GM23338 (cell line): Measurements from ENCODE around the gene OVCA2. TPM values are rescaled to one million over a fixed set of nuclear protein-coding genes. Genes with fewer than 3 reads are reported as not detected.

Experiments used
- ATAC-seq: fragments of 200-7000 bp; cut with Tn5 transposase; 3 replicates; pipeline ENCODE4 v1.9.1; 2020
- DNase-seq: peaks from one replicate; pipeline ENCODE4 v3.0.0-alpha.2; 2015; ENCODE audit warnings: low spot score
- H2AFZ ChIP-seq: fragments of 200-600 bp; sonication (generic); 2 replicates; pipeline ENCODE4 v1.8.0; 2016; ENCODE audit warnings: antibody characterized with exemption, mild to moderate bottlenecking, moderate library complexity
- H3F3A ChIP-seq: fragments of 200-600 bp; sonication (generic); replicated peaks from 2 replicates; pipeline ENCODE4 v1.8.0; 2017; ENCODE audit warnings: antibody characterized with exemption, mixed run types, low read depth
- H3K27ac ChIP-seq: fragments of 200-600 bp; sonication (generic); 2 replicates; pipeline ENCODE4 v1.6.1; 2016; ENCODE audit warnings: low read depth
- H3K27me3 ChIP-seq: fragments of 200-600 bp; sonication (generic); 2 replicates; pipeline ENCODE4 v1.8.0; 2016; ENCODE audit warnings: mild to moderate bottlenecking, mixed run types, moderate library complexity; ENCODE audit not compliant: insufficient read depth
- H3K36me3 ChIP-seq: fragments of 200-600 bp; sonication (generic); 2 replicates; pipeline ENCODE4 v1.8.0; 2016; ENCODE audit warnings: mild to moderate bottlenecking; ENCODE audit not compliant: insufficient read depth
- H3K4me1 ChIP-seq: fragments of 200-600 bp; sonication (generic); 2 replicates; pipeline ENCODE4 v1.8.0; 2016; ENCODE audit warnings: mild to moderate bottlenecking, moderate library complexity; ENCODE audit not compliant: insufficient read depth
- H3K4me2 ChIP-seq: fragments of 200-600 bp; sonication (generic); 2 replicates; pipeline ENCODE4 v1.7.1; 2017; ENCODE audit warnings: mixed run types
- H3K4me3 ChIP-seq: fragments of 200-600 bp; sonication (generic); 2 replicates; pipeline ENCODE4 v1.6.1; 2016; ENCODE audit warnings: mixed run types
- H3K79me2 ChIP-seq: fragments of 200-600 bp; sonication (generic); replicated peaks from 2 replicates; pipeline ENCODE4 v1.8.0; 2017; ENCODE audit warnings: mild to moderate bottlenecking; ENCODE audit not compliant: insufficient read depth
- H3K9me2 ChIP-seq: fragments of 200-600 bp; sonication (generic); 2 replicates; pipeline ENCODE4 v1.8.0; 2017; ENCODE audit not compliant: insufficient read depth
- H4K20me1 ChIP-seq: fragments of 200-600 bp; sonication (generic); replicated peaks from 2 replicates; pipeline ENCODE4 v1.8.0; 2017; ENCODE audit warnings: mild to moderate bottlenecking; ENCODE audit not compliant: insufficient read depth
- H3K27ac Mint-ChIP-seq: 2 replicates; pipeline ENCODE4 v1.8.0; 2020; ENCODE audit warnings: inconsistent platforms, mild to moderate bottlenecking, moderate library complexity, mixed read lengths
- H3K27me3 Mint-ChIP-seq: 3 replicates; pipeline ENCODE4 v1.8.0; 2022; ENCODE audit warnings: low read depth, mild to moderate bottlenecking, moderate library complexity, mixed read lengths, inconsistent platforms; ENCODE audit not compliant: insufficient read depth, poor library complexity
- H3K36me3 Mint-ChIP-seq: 3 replicates; pipeline ENCODE4 v1.8.0; 2021; ENCODE audit warnings: low read depth, mild to moderate bottlenecking, inconsistent platforms, moderate library complexity, mixed read lengths
- H3K4me1 Mint-ChIP-seq: 3 replicates; pipeline ENCODE4 v1.8.0; 2020; ENCODE audit warnings: mild to moderate bottlenecking, inconsistent platforms, mixed read lengths
- H3K4me3 Mint-ChIP-seq: 3 replicates; pipeline ENCODE4 v1.8.0; 2021; ENCODE audit warnings: moderate library complexity, mild to moderate bottlenecking, inconsistent platforms, mixed read lengths
- H3K9me3 Mint-ChIP-seq: 3 replicates; pipeline ENCODE4 v1.8.0; 2020; ENCODE audit warnings: moderate library complexity, mild to moderate bottlenecking, inconsistent platforms, mixed read lengths
- POLR2AphosphoS5 ChIP-seq: IDR thresholded peaks from 2 replicates; pipeline ENCODE4 v1.6.1; 2016; ENCODE audit warnings: antibody characterized with exemption, low read depth
- ZNF114 ChIP-seq: fragments of 250-450 bp; sonication (Bioruptor Pico); IDR thresholded peaks from 2 replicates; pipeline ENCODE4 v1.5.0; 2020; ENCODE audit warnings: mild to moderate bottlenecking, moderate library complexity
- polyA plus RNA-seq: library from polyadenylated mRNA; unstranded; fragments of >200 nt; fragmentation: Nextera tagmentation; extraction: Ambion mirVana; gene quantifications from 2 replicates; pipeline ENCODE4 v1.2.1, GENCODE V29; 2016
- total RNA-seq: library from RNA; depleted of rRNA; stranded (reverse); fragments of >200 nt; shearing (Covaris generic); gene quantifications from 2 replicates; pipeline ENCODE4 v1.2.3, GENCODE V29; 2014
- TF ChIP-seq, protein P1 (sequence below), 2 experiments: fragments of 200-600 bp in 1 of 2; sonication (generic) in 1 of 2; conservative IDR thresholded peaks; 2 replicates each; pipeline versions ENCODE4 v1.5.1 to v1.6.1; 2016 to 2017; ENCODE audit warnings: antibody characterized with exemption in 2 of 2, low read depth in 2 of 2, mild to moderate bottlenecking in 2 of 2, moderate library complexity in 1 of 2
- TF ChIP-seq, protein P2 (sequence below): fragments of 250-450 bp; sonication (Bioruptor Pico); IDR thresholded peaks from 2 replicates; pipeline ENCODE4 v1.5.0; 2020; ENCODE audit warnings: mild to moderate bottlenecking, moderate library complexity

OVCA2 gene
- total and polyA plus RNA-seq, 2 experiments from 2014 or later: 15.9 to 21.3 TPM

DNA sequence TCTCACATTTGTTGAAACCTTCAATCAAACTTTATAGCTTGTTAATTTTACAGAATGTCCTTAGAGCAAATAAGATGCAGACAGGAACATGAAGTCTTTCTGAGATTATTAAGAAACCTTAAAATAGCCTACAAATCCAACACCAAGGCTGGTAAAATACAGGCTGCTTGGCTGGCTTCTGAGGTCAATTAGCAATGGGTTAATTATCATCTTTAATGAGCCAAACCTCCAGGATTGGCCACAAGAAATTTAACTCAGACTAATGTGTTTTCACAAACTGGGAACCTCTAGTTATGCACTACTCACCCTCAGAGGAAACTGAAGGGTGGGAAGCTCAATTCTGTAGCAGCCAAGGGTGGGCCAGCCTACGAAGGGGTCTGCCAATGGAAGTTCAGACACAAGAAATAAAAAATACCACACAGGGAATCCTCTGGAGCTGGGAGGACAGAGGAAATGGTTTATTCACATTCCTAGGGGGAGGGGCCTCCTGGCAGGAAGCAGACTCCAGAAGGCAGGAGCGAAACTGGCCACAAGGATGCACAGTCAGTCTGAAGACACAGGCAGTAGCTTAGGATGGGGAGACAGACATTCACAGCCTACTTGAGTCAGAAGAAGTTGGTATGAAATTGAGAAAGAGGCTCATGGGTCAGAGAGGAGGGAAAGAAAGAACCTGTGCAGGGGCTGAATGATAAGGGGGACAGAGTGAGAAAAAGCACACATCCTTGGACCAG lies 49.1 kb downstream of the OVCA2 start:
- no peaks in the 10 kb centered on the region for H3K27me3 ChIP-seq
- no peaks in the 10 kb centered on the region for H3K79me2 ChIP-seq
- peaks cover 23% of the 10 kb centered on the region for H3K4me1 ChIP-seq
- H3K4me2 ChIP-seq: peak overlapping the region; percentile 17
- no peaks in the 10 kb centered on the region for H4K20me1 ChIP-seq
- 0 out of 2 replicates have a peak, but pooled peaks cover 2% of the 10 kb centered on the region for H3F3A ChIP-seq
- Mint-ChIP-seq H3K36me3 (no peaks in the 10 kb centered on the region; the same call in 2 of the 3 replicates), H3K27ac (peak overlapping the region; percentile 83), H3K9me3 (no peaks in the 10 kb centered on the region), H3K4me3 (peak overlapping the region; percentile 3; the same call in 1 of the 3 replicates), H3K27me3 (peaks cover 7% of the 10 kb centered on the region), H3K4me1 (peaks cover 51% of the 10 kb centered on the region)
- H2AFZ ChIP-seq: no peak overlapping the region
- ATAC-seq (peak; percentile 75), DNase-seq (peak; percentile 89)
- peak overlapping the region; percentile 10; the same call in 1 of the 2 replicates for H3K27ac ChIP-seq
- no peak overlapping the region for H3K4me3 ChIP-seq
- no peaks in the 10 kb centered on the region for H3K9me2 ChIP-seq
- H3K36me3 ChIP-seq: no peaks in the 10 kb centered on the region
- TF ChIP-seq POLR2AphosphoS5 (no peak), ZNF114 (CRISPR knock-in tag) (no peak)
- TF ChIP-seq, protein P1, sequence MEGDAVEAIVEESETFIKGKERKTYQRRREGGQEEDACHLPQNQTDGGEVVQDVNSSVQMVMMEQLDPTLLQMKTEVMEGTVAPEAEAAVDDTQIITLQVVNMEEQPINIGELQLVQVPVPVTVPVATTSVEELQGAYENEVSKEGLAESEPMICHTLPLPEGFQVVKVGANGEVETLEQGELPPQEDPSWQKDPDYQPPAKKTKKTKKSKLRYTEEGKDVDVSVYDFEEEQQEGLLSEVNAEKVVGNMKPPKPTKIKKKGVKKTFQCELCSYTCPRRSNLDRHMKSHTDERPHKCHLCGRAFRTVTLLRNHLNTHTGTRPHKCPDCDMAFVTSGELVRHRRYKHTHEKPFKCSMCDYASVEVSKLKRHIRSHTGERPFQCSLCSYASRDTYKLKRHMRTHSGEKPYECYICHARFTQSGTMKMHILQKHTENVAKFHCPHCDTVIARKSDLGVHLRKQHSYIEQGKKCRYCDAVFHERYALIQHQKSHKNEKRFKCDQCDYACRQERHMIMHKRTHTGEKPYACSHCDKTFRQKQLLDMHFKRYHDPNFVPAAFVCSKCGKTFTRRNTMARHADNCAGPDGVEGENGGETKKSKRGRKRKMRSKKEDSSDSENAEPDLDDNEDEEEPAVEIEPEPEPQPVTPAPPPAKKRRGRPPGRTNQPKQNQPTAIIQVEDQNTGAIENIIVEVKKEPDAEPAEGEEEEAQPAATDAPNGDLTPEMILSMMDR (conservative IDR thresholded peaks at IDR 0.05; ENCODE audit: low read depth in 2 of 2): 0 out of 4 replicates have a peak, but pooled peaks have one; percentile 2 to 13
- TF ChIP-seq, protein P2, sequence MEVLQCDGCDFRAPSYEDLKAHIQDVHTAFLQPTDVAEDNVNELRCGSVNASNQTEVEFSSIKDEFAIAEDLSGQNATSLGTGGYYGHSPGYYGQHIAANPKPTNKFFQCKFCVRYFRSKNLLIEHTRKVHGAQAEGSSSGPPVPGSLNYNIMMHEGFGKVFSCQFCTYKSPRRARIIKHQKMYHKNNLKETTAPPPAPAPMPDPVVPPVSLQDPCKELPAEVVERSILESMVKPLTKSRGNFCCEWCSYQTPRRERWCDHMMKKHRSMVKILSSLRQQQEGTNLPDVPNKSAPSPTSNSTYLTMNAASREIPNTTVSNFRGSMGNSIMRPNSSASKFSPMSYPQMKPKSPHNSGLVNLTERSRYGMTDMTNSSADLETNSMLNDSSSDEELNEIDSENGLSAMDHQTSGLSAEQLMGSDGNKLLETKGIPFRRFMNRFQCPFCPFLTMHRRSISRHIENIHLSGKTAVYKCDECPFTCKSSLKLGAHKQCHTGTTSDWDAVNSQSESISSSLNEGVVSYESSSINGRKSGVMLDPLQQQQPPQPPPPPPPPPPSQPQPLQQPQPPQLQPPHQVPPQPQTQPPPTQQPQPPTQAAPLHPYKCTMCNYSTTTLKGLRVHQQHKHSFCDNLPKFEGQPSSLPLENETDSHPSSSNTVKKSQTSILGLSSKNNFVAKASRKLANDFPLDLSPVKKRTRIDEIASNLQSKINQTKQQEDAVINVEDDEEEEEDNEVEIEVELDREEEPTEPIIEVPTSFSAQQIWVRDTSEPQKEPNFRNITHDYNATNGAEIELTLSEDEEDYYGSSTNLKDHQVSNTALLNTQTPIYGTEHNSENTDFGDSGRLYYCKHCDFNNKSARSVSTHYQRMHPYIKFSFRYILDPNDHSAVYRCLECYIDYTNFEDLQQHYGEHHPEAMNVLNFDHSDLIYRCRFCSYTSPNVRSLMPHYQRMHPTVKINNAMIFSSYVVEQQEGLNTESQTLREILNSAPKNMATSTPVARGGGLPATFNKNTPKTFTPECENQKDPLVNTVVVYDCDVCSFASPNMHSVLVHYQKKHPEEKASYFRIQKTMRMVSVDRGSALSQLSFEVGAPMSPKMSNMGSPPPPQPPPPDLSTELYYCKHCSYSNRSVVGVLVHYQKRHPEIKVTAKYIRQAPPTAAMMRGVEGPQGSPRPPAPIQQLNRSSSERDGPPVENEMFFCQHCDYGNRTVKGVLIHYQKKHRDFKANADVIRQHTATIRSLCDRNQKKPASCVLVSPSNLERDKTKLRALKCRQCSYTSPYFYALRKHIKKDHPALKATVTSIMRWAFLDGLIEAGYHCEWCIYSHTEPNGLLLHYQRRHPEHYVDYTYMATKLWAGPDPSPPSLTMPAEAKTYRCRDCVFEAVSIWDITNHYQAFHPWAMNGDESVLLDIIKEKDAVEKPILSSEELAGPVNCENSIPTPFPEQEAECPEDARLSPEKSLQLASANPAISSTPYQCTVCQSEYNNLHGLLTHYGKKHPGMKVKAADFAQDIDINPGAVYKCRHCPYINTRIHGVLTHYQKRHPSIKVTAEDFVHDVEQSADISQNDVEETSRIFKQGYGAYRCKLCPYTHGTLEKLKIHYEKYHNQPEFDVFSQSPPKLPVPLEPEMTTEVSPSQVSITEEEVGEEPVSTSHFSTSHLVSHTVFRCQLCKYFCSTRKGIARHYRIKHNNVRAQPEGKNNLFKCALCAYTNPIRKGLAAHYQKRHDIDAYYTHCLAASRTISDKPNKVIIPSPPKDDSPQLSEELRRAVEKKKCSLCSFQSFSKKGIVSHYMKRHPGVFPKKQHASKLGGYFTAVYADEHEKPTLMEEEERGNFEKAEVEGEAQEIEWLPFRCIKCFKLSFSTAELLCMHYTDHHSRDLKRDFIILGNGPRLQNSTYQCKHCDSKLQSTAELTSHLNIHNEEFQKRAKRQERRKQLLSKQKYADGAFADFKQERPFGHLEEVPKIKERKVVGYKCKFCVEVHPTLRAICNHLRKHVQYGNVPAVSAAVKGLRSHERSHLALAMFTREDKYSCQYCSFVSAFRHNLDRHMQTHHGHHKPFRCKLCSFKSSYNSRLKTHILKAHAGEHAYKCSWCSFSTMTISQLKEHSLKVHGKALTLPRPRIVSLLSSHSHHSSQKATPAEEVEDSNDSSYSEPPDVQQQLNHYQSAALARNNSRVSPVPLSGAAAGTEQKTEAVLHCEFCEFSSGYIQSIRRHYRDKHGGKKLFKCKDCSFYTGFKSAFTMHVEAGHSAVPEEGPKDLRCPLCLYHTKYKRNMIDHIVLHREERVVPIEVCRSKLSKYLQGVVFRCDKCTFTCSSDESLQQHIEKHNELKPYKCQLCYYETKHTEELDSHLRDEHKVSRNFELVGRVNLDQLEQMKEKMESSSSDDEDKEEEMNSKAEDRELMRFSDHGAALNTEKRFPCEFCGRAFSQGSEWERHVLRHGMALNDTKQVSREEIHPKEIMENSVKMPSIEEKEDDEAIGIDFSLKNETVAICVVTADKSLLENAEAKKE: no peak
